ENCODE data around the gene TM9SF2.
"Not testable (repeated sequence)": the region's sequence is repeated elsewhere in the genome, so short reads cannot be mapped to it uniquely, and the experiment has no call there.

Gene TM9SF2

DNA sequence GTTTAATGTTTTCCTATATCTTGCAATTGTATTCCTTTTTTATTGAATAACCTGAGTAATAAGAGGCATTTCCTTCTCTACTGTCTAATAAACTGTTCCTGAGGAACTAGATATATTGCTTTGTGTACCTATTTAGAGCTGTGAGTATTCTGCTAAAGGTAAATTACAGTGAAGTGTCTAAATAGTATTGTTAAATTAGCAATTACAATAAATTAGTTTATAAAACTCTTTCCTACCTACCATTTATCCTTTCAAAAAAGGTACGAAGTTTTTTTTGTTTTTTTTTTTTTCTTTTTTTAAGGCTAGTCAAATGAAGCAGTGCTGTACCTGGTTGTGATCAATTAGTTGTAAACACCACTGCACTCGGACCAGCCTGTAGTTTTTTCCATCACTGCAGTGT, 34.8 kb downstream of the TM9SF2 start:
- DNase-seq (ENCODE audit: low read depth in 2 of 2): no peak

DNA sequence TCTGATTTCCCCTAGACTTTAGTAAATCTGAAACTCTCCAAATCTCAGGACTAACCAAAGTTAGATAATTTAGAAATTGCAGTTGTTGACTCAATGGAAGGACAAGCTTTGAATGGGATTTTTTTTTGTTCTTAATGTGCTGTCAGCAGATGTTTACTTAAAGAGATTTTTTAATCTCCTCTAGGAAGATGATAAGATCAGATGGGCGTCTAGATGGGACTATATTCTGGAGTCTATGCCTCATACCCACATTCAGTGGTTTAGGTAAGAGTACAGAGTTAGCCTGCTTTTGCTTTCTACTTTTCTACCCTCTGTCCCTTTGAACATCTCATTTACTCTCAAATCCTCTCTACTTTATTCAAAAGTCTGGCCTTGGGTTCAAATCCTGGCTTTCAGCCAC, 39.3 kb downstream of the TM9SF2 start:
- DNase-seq (ENCODE audit: low read depth in 2 of 2): no peak

DNA sequence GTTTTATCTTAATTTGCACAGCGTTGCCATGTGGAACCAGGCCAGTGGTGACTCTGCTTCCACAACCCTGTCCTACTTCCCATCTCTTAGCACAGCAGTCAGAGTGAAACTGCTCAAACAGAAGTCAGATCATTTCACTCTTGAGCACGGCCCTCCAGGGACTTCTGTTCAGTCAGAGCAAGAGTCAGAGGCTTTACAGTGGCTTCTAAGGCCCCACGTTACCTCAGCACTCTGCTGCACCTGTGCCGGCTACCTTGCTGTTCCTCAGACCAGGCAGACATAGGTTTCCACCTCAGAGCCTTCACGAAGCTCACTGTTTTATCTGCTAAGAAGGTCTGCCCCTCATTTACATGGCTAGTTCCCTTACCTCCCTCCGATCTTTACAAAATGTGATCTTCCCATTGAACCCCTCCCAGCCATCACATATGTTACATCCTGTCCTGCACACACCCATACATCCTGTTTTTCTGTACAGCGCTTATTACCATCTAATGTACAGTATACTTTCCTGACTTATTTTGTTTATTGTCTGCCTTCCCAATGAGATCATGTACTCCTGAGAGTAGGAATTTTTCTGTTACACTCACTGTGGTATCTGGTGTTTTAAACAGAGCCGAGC, 41.6 kb downstream of the TM9SF2 start:
- DNase-seq (ENCODE audit: low read depth in 2 of 2): no peak

DNA sequence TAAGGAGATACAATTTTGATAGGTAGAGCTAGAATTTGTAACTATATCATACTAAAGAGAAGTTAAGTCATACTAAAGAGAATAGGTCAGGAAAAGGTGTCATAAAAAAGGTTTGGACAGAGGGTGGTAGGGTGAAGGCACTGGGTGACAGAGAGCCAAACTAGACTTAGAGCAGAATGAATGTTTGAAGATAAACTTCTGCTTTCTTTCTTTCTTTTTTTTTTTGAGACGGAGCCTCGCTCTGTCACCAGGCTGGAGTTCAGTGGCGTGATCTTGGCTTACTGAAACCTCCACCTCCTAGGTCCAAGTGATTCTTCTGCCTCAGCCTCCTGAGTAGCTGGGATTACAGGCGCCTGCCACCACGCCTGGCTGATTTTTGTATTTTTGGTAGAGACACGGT, 44.1 kb downstream of the TM9SF2 start:
- no peak for DNase-seq (ENCODE audit: low read depth in 2 of 2)

DNA sequence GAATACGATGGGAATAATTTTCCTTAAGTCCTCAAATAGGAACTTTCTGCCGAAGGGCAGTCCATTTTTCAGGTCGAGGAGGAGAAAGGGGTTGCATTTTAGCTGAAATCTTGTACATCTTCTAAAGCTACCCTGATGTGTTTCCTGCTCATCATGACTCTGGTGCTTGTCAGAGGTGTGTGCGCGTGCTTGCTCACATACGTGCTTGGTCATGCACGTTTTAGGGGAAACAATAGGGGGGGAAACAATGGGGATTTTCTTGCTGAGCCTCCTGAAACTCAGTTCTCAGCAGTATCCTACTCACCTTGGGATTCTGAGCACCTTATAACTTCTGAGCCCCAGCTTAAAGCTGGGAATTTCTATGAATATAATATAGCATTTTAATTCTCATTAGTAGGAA, 44.7 kb downstream of the TM9SF2 start:
- DNase-seq (ENCODE audit: low read depth in 2 of 2): no peak

DNA sequence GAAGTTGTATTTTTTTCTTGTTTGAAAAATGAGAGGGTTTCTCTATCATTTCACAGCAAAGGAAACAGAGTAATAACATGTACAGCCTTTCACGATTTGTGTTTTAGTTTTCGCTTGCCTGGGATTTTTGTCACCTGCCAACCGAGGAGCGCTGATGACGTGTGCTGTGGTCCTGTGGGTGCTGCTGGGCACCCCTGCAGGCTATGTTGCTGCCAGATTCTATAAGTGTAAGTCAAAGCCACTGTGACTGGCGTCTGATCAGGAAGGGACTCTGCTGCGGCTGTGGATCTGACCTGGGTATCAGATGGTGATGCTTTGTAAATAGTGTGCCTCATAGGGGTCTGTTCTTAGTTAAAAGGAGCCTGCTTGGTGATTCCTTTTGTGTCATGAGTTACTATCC, 45.6 kb downstream of the TM9SF2 start:
- DNase-seq (ENCODE audit: low read depth in 2 of 2): no peak

DNA sequence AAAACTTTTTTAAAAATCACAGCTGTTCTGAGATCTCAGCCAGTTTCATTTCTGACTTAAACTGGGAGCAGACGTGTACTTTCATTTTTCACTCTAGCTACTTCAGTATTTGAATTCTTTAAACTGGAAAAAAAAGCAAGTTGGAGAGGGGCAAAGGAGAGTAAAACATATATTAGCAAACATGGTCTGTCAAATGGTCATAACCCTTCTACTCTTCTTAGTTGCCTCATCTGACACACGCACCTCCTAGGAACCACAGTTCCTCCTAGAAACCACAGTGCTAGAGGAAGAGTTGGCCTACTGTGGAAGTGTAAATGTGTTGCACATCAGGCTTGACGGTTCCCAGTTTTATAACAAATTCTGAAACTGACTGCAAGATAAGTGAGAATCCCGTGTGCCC, 47.2 kb downstream of the TM9SF2 start:
- DNase-seq (ENCODE audit: low read depth in 2 of 2): no peak

DNA sequence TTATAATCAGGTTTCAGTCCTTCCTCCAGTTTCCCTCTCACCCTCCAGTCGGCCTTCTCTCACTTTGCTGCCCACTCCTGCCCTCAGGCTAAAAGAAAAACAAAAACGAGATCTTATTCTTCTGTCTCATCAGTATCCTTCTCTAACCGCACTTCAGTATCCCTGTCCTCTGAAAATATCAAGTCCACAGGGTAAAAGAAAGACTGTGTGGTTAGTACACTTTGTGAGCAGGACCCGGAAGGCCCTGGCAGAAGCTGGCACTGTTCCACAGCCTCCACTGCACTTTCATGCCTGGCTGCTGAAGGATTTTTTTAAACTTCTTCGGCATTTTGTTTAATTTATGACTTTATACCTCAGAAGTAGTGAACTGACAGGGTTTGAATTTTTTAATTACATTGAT, 51.8 kb downstream of the TM9SF2 start:
- no peak for DNase-seq (ENCODE audit: low read depth in 2 of 2)

DNA sequence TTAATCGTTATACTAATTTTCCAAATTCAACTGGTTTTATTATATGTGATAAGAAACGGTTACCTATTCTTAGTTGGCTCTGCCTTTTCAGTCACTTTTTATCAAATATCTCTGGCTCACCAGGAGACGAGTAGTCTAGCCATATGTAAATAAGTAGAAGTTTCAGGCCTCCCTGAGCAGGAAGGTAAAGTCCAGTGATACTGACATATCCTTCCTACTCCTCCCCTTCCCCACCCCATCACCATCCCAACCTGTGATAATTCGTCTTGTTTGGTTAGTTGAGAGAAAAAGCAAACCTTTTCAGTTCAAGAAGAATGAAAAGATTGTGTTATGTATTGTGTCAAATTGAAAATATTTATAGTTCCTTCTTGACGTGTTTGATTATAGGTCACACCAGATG, 53.9 kb downstream of the TM9SF2 start:
- no peak for DNase-seq (ENCODE audit: low read depth in 2 of 2)

DNA sequence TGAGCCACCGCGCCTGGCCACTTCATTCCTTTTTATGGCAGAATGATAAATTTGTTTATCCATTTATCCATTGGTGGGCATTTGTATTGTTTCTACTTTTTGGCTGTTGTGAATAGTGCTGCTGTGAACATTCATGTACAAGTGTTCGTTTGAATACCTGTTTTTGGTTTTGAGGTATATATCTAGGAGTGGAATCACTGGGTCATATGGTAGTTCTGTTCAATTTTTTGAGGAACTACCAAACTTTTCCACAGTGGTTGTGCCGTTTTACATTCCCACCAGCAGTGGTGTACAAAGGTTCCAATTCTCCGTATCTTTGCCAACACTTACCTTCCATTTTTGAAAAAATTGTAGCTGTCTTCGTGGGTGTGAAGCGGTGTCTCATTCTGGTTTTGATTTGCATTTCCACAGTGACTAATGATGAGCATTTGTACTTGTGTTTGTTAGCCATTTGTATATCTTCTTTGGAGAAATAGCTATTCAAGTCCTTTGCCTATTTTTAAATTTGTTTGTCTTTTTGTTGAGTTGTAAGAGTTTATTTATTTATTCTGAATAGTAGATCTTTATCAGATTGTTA, 55.7 kb downstream of the TM9SF2 start:
- no peak for DNase-seq (ENCODE audit: low read depth in 2 of 2)

DNA sequence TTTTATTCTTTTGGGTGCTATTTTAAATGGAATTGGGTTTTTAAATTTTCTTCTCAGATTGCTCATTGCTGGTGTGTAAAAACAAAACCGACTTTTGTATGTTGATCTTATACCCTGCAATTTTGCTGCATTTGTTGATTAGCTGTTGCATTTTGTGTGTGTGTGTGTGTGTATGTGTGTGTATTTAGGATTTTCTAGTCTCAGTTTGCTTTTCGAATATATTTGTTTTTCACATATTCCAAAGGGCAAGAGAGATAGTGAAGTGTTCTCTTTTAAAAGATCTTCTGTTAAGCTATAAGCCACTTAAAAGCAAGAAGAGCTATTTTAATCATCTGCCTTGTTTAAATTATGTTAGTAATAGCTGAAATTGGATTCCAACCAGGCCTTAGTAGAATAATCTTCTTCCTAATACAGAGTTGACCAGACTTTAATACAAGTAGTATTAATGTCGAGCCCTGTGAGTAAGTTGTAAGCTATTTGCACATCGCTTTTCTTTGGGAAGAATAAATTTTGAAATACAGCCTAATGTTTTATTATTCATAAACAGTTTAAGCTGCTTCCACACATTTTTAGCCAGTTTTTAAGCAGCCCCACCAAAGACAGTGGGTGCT, 57.4 kb downstream of the TM9SF2 start:
- no peak for DNase-seq (ENCODE audit: low read depth in 2 of 2)

DNA sequence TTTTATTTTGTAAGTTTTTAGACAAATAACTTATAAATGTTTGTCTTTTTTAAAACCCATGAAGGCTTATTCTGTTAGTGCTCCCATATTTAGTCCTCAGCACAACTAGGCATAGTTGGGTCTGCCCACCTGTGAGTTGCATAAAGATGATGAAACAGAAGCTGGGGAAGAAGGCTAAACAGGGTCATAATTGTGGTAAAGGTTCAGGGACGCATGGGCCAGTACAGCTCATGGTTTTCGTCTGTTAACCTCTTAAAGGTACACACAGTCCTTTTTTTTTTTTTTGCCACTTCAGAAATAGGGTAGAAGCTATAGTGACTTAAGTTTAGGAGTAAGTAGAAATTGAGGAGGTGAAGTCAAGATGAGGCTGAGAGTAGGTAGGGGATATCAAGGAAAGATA, 58.3 kb downstream of the TM9SF2 start:
- DNase-seq (ENCODE audit: low read depth in 2 of 2): no peak

DNA sequence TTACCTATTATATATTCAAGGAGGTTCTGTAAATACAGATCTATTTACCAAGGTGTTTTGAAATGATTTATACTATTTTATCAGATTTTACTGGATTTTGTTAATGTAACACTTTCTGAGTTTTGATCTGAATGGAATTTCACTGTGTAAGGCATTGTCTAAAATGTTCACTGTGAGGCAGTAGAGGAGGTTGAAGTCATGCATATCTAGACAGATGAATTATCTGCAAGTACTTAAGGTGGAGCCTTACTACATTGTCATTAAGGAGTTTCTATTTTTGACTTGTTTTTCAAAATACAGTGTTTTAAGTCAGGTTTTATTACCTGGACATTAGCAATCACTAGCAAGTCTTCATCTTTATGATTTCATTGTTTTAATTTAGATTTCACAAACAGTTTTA, 62.1 kb downstream of the TM9SF2 start:
- DNase-seq (ENCODE audit: low read depth in 2 of 2): no peak

DNA sequence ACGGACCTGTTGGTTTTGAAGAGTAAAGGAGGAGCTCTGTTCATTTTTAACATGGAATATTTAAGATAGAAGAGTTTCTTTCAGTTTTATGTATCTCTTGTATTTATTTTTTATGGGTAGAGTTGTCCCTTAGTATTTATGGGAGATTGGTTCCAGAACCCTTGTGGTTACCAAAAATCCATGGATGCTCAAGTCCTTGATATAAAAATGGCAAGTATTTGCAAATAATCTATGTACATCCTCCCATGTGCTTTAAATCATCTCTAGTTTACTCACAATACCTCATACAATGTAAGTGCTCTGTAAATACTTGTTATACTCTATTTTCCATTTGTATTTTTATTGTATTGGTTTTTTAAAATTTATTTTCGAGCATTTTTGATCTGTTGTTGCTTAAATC, 63.1 kb downstream of the TM9SF2 start:
- DNase-seq (ENCODE audit: low read depth in 2 of 2): no peak

DNA sequence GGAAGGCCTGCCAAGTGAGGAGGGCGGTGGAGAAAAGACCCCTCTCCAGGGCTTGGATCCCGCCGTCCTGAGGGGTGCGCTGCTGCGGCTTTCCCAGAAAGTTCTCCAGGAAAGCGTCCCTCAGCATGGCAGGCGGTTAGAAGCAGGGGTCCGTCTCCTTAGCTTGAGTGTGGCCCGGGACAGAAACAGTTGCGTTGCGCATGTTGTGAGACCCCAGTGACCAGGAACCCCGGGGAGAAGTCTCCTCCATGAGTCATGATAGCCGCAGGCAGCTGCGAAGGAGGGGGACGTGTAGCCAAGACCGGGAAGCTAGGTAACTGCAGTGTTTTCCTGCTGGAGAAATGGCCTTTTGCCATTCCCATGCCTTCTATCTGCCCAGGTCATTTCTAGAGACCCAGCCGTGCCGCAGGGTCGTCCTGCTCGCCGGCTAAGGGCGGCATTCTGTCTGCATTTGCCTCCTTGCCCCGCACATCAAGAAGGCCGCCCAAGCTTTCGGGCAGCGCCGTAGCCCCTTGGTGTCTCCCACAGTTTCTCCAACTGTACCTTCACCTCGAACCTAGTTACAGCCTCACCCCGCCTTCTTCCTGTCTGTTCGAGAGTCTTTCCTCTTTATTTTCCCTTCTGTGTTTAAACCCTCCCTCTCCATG, 64.3 kb downstream of the TM9SF2 start:
- no peak for DNase-seq (ENCODE audit: low read depth in 2 of 2)

DNA sequence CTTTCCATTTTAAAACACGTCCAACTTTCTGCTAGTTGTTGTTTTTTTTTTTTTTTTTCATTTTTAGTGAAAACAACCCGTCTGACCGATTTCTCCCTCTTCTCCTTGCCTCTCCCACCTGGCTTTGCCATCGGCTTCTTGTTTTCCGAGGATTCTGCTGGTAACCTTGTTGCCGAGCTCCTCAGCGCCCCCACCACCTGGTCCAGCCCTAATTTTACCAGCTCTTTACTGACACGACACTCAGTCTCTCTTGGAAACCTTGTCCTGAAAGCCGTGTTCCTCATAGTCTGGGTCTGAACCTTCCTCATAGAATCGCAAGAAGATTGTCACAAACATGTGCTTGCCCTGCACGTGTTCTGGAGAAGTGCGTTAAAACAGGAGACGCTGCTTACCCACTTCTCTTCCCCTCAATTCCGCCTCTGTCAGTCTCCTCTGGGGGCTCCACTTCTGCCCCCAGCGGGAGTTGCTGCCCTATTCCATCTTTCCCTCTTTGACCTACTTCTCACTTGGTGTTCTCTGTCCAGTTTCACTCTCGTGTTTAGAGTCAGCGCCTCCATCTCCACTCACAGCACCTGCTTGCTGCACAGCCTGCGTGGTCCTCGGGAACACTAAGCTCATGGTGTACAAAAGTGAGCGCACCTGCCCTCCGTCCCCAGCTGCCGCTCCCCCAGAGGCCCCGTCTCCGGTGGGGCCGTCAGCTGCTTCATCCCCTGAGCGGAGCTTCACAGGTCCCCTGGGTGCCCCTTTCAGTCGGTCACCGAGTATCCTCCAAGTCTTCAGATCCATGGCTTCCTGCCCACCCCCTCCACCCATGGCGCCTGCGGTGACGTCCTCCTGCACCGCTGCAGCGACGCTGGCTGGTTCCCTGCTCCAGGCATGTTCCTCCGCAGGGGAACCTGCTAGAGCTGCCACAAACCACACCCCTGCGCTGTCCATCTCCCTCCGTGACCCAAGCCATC, 65.1 kb downstream of the TM9SF2 start:
- no peak for DNase-seq (ENCODE audit: low read depth in 2 of 2)

DNA sequence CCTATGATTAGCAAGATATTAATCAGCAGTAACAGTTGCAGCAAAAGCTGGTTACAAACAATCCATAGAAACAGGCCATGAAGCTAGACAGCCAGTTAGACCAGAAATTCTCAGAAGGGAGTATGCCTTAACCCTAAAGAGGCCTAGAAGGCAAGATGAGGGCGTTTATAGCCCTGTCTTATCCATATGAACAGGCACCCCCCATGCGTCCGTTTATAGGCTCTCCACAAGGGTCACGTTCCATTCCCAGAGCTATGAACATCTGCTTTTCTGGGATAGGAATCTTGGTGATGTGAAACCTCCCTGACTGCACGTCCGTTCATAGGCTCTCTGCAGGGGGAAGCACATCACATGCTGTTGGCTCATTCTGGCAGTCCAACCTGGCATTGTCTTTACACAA, 67.6 kb downstream of the TM9SF2 start:
- DNase-seq (ENCODE audit: low read depth in 2 of 2): not testable (repeated sequence)

DNA sequence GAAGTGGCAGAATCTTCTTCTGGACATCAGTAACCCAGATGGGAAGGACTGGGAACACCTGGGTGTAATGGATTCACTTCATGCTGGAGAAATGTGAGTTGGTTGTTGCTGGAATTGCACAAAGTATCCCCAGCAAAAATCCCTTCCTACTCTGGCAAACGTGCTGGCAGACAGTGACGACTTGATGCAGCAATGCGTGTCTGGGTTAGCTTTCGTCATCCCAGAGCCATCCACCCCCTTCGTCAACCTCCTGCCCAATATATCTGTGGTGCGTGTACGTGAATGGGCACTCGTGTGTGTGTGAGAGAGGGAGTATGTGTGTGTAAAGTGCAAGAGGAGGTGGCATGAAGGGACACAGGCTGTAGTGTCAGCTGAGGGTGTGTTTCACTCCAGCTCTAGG, 70.9 kb downstream of the TM9SF2 start:
- DNase-seq (ENCODE audit: low read depth in 2 of 2): peak in 1 of 2 experiments; percentile 23

DNA sequence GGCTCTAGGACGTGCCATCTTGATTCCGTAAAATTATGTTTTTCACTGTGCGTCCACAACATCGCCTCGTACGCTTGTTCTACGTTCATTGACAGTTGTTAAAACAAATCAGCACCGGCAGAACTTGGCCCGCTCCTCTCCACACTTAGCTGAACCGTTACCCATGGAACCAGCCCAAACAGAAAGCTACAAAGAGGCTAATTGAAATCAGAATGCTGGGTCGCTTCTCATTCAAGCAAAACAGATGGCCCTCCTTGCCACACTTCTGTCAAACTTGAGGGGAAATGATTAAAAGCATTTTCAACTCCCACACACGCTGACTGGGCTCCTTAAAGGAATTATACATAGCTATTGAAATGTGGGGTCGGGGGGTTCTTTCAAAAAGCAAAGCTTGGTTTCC, 71.6 kb downstream of the TM9SF2 start:
- DNase-seq (ENCODE audit: low read depth in 2 of 2): no peak

DNA sequence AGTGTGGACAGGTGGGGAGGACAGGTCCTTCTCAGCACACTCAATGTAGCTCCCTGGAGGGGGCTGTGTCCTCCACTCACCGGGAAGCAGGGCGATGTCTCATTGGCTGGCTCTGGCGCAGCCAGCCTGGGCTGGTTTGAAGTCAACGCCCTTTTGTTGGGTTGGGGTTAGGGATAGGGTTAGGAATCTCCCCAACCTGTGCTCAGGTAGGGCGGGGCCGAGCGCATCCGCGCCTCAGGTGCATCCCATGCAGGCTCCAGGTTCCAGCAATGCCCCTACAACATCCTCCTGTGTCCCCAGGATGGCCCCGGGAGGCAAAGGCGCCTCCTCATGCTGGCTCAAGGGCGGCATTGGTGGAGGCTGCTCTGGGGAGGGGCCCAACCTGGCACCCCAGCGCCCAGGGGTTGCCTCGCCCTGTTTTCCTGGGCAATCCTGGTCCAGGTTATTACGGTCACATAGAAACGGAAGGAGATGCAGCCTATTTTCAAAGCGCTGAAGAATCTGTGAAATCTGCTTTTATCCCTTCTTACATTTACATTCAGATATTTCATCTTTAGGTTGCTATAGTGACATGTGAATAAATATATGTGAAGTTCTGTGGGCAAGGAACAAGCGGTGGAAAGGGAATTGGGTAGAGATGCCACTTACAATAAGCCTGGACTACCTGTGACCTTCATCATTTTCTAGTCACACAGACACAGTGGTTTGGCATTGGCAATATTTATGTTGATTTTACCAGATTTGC, 74.3 kb downstream of the TM9SF2 start:
- DNase-seq (ENCODE audit: low read depth in 2 of 2): no peak
